OCI-LY7 (cell line): Measurements from ENCODE around the gene CEP170B. TPM values are rescaled to one million over a fixed set of nuclear protein-coding genes. Genes with fewer than 3 reads are reported as not detected.

Experiments
- BruUV-seq: library from RNA; stranded (reverse); fragments of 400-500 nt; replicated peaks from 2 replicates; lab custom pipeline; 2021; lab: Mats Ljungman, UMichigan
- CTCF ChIA-PET: fragments of 300-600 bp; sonication (Branson Sonifier 250); formaldehyde crosslinking; loops from one replicate; lab custom pipeline; 2022; ENCODE audit warnings: antibody characterized with exemption; ENCODE audit not compliant: unreplicated experiment; lab: Charles Lee
- POLR2A ChIA-PET: fragments of 300-600 bp; sonication (Branson Sonifier 250); formaldehyde crosslinking; loops from one replicate; lab custom pipeline; 2022; ENCODE audit warnings: antibody characterized with exemption; lab: Charles Lee
- DNase-seq: peaks from one replicate; pipeline ENCODE4 v3.0.0-alpha.2; 2015; ENCODE audit warnings: low spot score
- H2AFZ ChIP-seq: fragments of 200-600 bp; sonication (generic), shearing (Covaris generic); 2 replicates; pipeline ENCODE4 v1.6.1; 2014; ENCODE audit warnings: mild to moderate bottlenecking, antibody characterized with exemption, low read length, moderate library complexity
- H3K27ac ChIP-seq: fragments of 200-600 bp; sonication (generic); 2 replicates; pipeline ENCODE4 v1.5.1; 2014; ENCODE audit warnings: mixed run types, low read depth, mild to moderate bottlenecking, moderate library complexity, low read length, inconsistent platforms; ENCODE audit not compliant: poor library complexity, severe bottlenecking
- H3K36me3 ChIP-seq: fragments of 200-600 bp; sonication (generic); 2 replicates; pipeline ENCODE4 v1.6.1; 2014; ENCODE audit warnings: mild to moderate bottlenecking, antibody characterized with exemption, low read length, moderate library complexity, mixed read lengths; ENCODE audit not compliant: insufficient read depth
- H3K4me1 ChIP-seq: fragments of 200-600 bp; sonication (generic); 2 replicates; pipeline ENCODE4 v1.5.1; 2014; ENCODE audit warnings: mild to moderate bottlenecking, low read length; ENCODE audit not compliant: insufficient read depth, poor library complexity, severe bottlenecking
- H3K4me2 ChIP-seq: fragments of 200-600 bp; sonication (generic); 2 replicates; pipeline ENCODE4 v1.6.1; 2014; ENCODE audit warnings: mild to moderate bottlenecking, low read length
- H3K4me3 ChIP-seq: fragments of 200-600 bp; sonication (generic); 2 replicates; pipeline ENCODE4 v1.5.1; 2014; ENCODE audit warnings: mild to moderate bottlenecking, low read depth, low read length; ENCODE audit not compliant: poor library complexity, severe bottlenecking
- H3K79me2 ChIP-seq: fragments of 200-600 bp; sonication (generic); 2 replicates; pipeline ENCODE4 v1.6.1; 2016; ENCODE audit warnings: low read depth, mild to moderate bottlenecking, low read length, moderate library complexity, mixed read lengths; ENCODE audit not compliant: insufficient read depth
- H3K9me2 ChIP-seq: fragments of 200-600 bp; sonication (generic); 2 replicates; pipeline ENCODE4 v1.6.1; 2016; ENCODE audit warnings: mild to moderate bottlenecking, low read length, mixed read lengths; ENCODE audit not compliant: insufficient read depth
- H3K9me3 ChIP-seq: fragments of 200-600 bp; sonication (generic); 2 replicates; pipeline ENCODE4 v1.6.1; 2014; ENCODE audit warnings: mild to moderate bottlenecking, mixed run types, low read length, mixed read lengths
- H4K20me1 ChIP-seq: fragments of 200-600 bp; sonication (generic); 2 replicates; pipeline ENCODE4 v1.6.1; 2014; ENCODE audit warnings: mild to moderate bottlenecking, antibody characterized with exemption, low read length, moderate library complexity, mixed read lengths; ENCODE audit not compliant: insufficient read depth
- EZH2phosphoT487 ChIP-seq: fragments of 200-600 bp; sonication (generic); IDR thresholded peaks from 2 replicates; pipeline ENCODE4 v1.6.1; 2018; ENCODE audit warnings: low read depth, borderline replicate concordance, mild to moderate bottlenecking, mixed run types, antibody characterized with exemption, low read length, moderate library complexity, mixed read lengths
- intact Hi-C: fragments of 100-400 bp; cut with micrococcal nuclease; formaldehyde crosslinking; loops from one replicate; pipeline ENCODE4 v1.10.0; 2022; ENCODE audit not compliant: unreplicated experiment
- total RNA-seq, 2 experiments: library from RNA; depleted of rRNA in 1 of 2; stranded (reverse); fragments of >200 nt in 1 of 2; shearing (Covaris generic) in 1 of 2; gene quantifications; 2 replicates each; pipeline ENCODE4 v1.2.3, GENCODE V29; 2014 to 2022
- TF ChIP-seq, protein P1 (sequence below): fragments of 200-600 bp; sonication (generic); conservative IDR thresholded peaks from 2 replicates; pipeline ENCODE4 v1.5.1; 2014; ENCODE audit warnings: mild to moderate bottlenecking, antibody characterized with exemption, low read length, moderate library complexity, mixed read lengths

The CEP170B gene
- total RNA-seq, 2 experiments from 2014 or later = 0.10 to 0.16 TPM

DNA sequence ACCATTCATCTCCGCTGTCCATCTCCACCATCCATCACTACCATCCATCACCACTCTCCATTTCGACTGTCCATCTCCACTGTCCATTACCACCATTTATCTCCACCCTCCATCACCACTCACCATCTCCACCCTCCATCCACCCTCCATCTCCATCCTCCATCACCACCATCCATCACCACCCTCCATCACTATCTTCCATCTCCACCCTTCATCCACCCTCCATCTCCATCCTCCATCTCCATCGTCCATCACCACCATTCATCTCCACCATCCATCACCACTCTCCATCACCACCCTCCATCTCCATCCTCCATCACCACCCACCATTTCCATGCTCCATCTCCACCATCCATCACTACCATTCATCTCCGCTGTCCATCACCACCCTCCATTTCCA, 5.2 kb upstream of the CEP170B start:
- Histone ChIP-seq H2AFZ (no peak overlapping the region), H3K4me2 (no peak overlapping the region), H3K36me3 (no peaks in the 10 kb centered on the region), H3K27ac (no peak overlapping the region), H4K20me1 (no peaks in the 10 kb centered on the region), H3K79me2 (no peaks in the 10 kb centered on the region), H3K9me2 (no peaks in the 10 kb centered on the region), H3K4me3 (no peak overlapping the region), H3K9me3 (no peaks in the 10 kb centered on the region), H3K4me1 (peaks cover 4% of the 10 kb centered on the region)
- BruUV-seq = no TSS peak
- CTCF ChIA-PET = no interaction called here
- TF ChIP-seq EZH2phosphoT487 = no peak
- TF ChIP-seq, protein P1, sequence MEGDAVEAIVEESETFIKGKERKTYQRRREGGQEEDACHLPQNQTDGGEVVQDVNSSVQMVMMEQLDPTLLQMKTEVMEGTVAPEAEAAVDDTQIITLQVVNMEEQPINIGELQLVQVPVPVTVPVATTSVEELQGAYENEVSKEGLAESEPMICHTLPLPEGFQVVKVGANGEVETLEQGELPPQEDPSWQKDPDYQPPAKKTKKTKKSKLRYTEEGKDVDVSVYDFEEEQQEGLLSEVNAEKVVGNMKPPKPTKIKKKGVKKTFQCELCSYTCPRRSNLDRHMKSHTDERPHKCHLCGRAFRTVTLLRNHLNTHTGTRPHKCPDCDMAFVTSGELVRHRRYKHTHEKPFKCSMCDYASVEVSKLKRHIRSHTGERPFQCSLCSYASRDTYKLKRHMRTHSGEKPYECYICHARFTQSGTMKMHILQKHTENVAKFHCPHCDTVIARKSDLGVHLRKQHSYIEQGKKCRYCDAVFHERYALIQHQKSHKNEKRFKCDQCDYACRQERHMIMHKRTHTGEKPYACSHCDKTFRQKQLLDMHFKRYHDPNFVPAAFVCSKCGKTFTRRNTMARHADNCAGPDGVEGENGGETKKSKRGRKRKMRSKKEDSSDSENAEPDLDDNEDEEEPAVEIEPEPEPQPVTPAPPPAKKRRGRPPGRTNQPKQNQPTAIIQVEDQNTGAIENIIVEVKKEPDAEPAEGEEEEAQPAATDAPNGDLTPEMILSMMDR = no peak
- POLR2A ChIA-PET = no interaction called here
- intact Hi-C loops = no loop called here
- DNase-seq = no peak

DNA sequence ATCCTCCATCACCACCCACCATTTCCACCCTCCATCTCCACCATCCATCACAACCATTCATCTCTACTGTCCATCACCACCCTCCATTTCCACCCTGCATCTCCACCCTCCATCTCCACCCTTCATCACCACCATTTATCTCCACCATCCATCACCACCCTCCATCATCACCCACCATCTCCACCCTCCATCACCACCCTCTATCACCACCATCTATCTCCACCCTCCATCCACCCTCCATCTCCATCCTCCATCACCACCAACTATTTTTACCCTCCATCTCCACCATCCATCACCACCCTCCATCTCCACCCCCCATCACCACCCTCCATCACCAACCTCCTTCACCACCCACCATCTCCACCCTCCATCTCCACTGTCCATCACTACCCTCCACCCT, 4.7 kb upstream of the CEP170B start:
- peaks cover 4% of the 10 kb centered on the region for H3K4me1 ChIP-seq
- no peak overlapping the region for H2AFZ ChIP-seq
- BruUV-seq = no TSS peak
- no peaks in the 10 kb centered on the region for H3K36me3 ChIP-seq
- POLR2A ChIA-PET = no interaction called here
- no peaks in the 10 kb centered on the region for H3K79me2 ChIP-seq
- H3K4me2 ChIP-seq = no peak overlapping the region
- no peaks in the 10 kb centered on the region for H4K20me1 ChIP-seq
- intact Hi-C loops = no loop called here
- H3K27ac ChIP-seq = no peak overlapping the region
- DNase-seq = no peak
- CTCF ChIA-PET = no interaction called here
- H3K9me3 ChIP-seq = no peaks in the 10 kb centered on the region
- no peaks in the 10 kb centered on the region for H3K9me2 ChIP-seq
- TF ChIP-seq, protein P1 = no peak
- TF ChIP-seq EZH2phosphoT487 = no peak
- no peak overlapping the region for H3K4me3 ChIP-seq

DNA sequence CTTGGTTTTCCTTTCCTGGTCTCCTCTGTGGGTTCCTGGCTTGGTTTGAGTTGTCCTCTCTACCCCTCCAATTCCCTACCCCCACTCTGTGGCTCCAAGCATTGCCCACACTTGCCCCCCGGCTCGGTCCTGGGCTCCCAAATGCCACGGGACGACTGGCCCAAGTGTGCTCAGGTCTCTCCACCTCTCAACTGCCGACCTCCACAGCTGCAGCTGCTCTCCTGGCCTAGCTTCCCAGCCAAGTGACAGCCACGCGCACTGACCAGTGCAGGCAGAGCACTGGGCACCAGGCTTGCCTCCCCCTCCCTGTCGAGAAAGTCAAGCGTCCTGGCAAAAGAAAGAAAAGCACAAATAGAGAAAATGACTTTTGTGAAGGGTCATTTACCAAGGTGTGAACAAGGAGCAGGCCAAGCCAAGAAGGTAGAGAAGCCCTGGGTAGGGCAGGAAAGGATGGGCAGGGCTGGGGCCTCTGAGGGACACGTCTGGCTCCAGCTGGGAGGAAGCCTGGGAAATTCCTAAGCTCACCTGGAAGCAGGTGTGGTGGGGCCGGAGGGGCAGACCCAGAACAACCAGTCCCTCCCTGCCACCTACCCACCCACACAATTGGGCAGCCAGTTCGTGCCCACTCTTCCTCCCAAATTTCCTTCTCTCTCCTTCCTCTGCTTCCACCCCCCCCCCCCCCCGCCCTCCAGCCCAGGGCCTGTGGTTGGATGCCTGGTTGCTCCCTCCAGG, 1.8 kb upstream of the CEP170B start:
- TF ChIP-seq EZH2phosphoT487 = no peak
- TF ChIP-seq, protein P1 = no peak
- Histone ChIP-seq H3K9me2 (no peaks in the 10 kb centered on the region), H3K4me2 (no peak overlapping the region), H2AFZ (no peak overlapping the region), H3K36me3 (no peaks in the 10 kb centered on the region), H3K4me3 (no peak overlapping the region), H3K27ac (no peak overlapping the region), H3K4me1 (peaks cover 4% of the 10 kb centered on the region), H3K9me3 (no peaks in the 10 kb centered on the region), H4K20me1 (no peaks in the 10 kb centered on the region), H3K79me2 (no peaks in the 10 kb centered on the region)
- no TSS peak for BruUV-seq
- intact Hi-C loops = no loop called here
- no peak for DNase-seq
- ChIA-PET CTCF (no interaction called here), POLR2A (no interaction called here)
